ACC112 (cell line): Measurements from ENCODE around the gene C5orf15.

Source experiments
- H2AFZ ChIP-seq: fragments of 200-600 bp; sonication (generic); one replicate; pipeline ENCODE4 v1.6.0; 2017; ENCODE audit warnings: antibody characterized with exemption, low read length; ENCODE audit not compliant: unreplicated experiment
- H3K27ac ChIP-seq: fragments of 200-600 bp; sonication (generic); 2 replicates; pipeline ENCODE4 v1.5.1; 2014; ENCODE audit warnings: low read depth, mild to moderate bottlenecking, antibody characterized with exemption, low read length, moderate library complexity
- H3K27me3 ChIP-seq: fragments of 200-600 bp; sonication (generic); 2 replicates; pipeline ENCODE4 v1.6.1; 2014; ENCODE audit warnings: mild to moderate bottlenecking, antibody characterized with exemption, low read length, moderate library complexity, mixed read lengths; ENCODE audit not compliant: insufficient read depth
- H3K36me3 ChIP-seq: fragments of 200-600 bp; sonication (generic); 2 replicates; pipeline ENCODE4 v1.6.1; 2016; ENCODE audit warnings: mild to moderate bottlenecking, antibody characterized with exemption, low read length, moderate library complexity, mixed read lengths; ENCODE audit not compliant: insufficient read depth
- H3K4me1 ChIP-seq: fragments of 200-600 bp; sonication (generic); one replicate; pipeline ENCODE4 v1.6.1; 2016; ENCODE audit warnings: low read length, mixed read lengths; ENCODE audit not compliant: insufficient read depth, unreplicated experiment, control insufficient read depth
- H3K4me3 ChIP-seq: fragments of 200-600 bp; sonication (generic); 2 replicates; pipeline ENCODE4 v1.5.1; 2014; ENCODE audit warnings: mild to moderate bottlenecking, low read depth, low read length
- H3K79me2 ChIP-seq: fragments of 200-600 bp; sonication (generic); one replicate; pipeline ENCODE4 v1.6.0; 2016; ENCODE audit warnings: low read length; ENCODE audit not compliant: control insufficient read depth, unreplicated experiment, insufficient read depth

Gene C5orf15

GRCh38 chr5:133968204-133968980 is at the start of gene C5orf15:
TSS of gene C5orf15 (minus strand) at chr5:133968625. CDS start at chr5:133968584, 41 bp downstream.
- Histone ChIP-seq H3K27ac (peak within 1 kb of the TSS; percentile 77), H3K4me1 (peaks cover 26% of the 10 kb centered on the region), H2AFZ (peak within 1 kb of the TSS; percentile 51), H3K4me3 (peak within 1 kb of the TSS; percentile 92), H3K79me2 (peaks cover 47% of the 10 kb centered on the region), H3K36me3 (peaks cover 22% of the 10 kb centered on the region), H3K27me3 (no peaks in the 10 kb centered on the region)

GRCh38 chr5:134008266-134008749 is 39.9 kb upstream of the C5orf15 start:
- H3K79me2 ChIP-seq = peaks cover 21% of the 10 kb centered on the region
- H3K27me3 ChIP-seq = no peaks in the 10 kb centered on the region
- no peak overlapping the region for H3K4me3 ChIP-seq
- peaks cover 11% of the 10 kb centered on the region for H3K4me1 ChIP-seq
- H3K27ac ChIP-seq = no peak overlapping the region
- no peaks in the 10 kb centered on the region for H3K36me3 ChIP-seq
- H2AFZ ChIP-seq = peak overlapping the region; percentile 10

DNA sequence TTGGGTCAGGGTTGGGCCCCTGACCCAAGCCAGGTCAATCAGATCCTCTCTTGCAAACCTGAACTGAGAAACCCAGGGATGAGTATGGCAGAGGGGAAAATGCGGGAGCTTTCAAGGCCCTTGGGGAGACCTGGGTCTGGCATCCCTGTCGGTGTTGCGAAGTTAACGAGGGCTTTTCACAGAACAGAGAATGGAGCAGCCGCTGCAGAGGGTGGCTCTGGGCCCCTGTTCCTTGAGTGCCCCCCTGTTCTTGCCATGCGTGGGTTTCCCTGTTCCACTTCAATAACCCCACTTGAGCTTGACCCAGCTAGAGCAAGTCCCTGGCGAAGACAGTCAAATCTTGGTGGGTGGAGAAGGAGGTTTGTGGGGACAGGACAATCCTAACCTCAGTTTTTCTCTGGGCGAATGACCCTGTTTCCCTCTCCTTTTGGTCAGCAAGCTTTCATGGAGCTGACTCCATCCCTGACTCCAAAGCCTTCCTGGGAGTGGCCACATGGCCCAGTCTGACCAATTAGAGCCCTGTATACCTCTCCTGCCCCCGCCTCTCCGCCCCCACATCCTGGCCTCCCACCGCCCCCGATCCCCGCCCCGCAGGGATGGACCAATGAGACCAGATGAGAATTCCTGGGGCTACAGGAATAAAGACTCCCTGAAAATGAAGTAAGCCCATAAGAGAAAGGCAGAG is 39.3 kb upstream of the C5orf15 start:
- no peaks in the 10 kb centered on the region for H3K36me3 ChIP-seq
- no peak overlapping the region for H3K27ac ChIP-seq
- H3K4me3 ChIP-seq = no peak overlapping the region
- H3K27me3 ChIP-seq = no peaks in the 10 kb centered on the region
- peaks cover 27% of the 10 kb centered on the region for H3K79me2 ChIP-seq
- H2AFZ ChIP-seq = no peak overlapping the region
- peaks cover 15% of the 10 kb centered on the region for H3K4me1 ChIP-seq

- Histone ChIP-seq H2AFZ (no peak overlapping the region), H3K4me3 (peak overlapping the region; percentile 97), H3K36me3 (peaks cover 2% of the 10 kb centered on the region; the same call in 1 of the 2 replicates), H3K27ac (peak overlapping the region; percentile 99; the same call in 1 of the 2 replicates), H3K27me3 (no peaks in the 10 kb centered on the region), H3K4me1 (peaks cover 27% of the 10 kb centered on the region), H3K79me2 (peaks cover 43% of the 10 kb centered on the region)
Observed at GRCh38 chr5:134006115-134006514, 37.7 kb upstream of the C5orf15 start.

DNA sequence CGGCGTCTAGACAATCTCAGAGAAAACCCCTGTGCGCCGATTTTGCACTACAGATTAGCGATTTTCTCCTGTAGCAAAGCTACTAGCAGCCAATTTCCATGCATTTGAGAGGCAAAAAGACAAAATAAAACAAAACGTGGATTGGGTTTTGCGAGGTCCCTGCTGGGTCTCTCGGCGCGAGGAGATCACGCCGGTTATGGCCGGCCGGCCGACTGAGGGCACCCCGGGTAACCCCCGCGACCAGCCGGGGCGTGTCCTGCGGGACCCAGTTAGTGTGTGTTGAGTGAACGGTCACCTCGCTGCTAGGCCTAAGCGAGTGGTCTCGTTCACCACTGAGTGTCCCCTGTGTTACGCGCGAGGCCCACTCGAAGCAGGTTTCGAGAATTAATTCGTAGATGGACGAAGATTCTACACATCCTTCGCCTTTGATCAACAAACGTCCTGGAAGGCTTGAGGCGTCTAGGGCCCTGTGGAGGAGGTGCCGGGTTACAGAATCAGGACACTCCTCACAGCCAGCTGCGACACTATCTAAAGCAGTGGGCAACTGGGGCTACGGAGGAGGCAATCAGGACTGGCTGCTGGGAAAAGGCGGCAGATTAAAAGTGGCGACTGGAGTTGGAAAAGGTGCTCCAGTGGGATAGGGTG is 37.1 kb upstream of the C5orf15 start:
- Histone ChIP-seq H3K36me3 (peaks cover 5% of the 10 kb centered on the region; the same call in 1 of the 2 replicates), H3K27me3 (no peaks in the 10 kb centered on the region), H2AFZ (peak overlapping the region; percentile 58), H3K79me2 (peaks cover 49% of the 10 kb centered on the region), H3K4me1 (peaks cover 30% of the 10 kb centered on the region), H3K27ac (peak overlapping the region; percentile 99), H3K4me3 (peak overlapping the region; percentile 97)

GRCh38 chr5:134004626-134005416 is 36.4 kb upstream of the C5orf15 start, which contains the start of gene VDAC1:
TSS of gene VDAC1 (minus strand) at chr5:134004975. CDS start at chr5:133993012, 11,963 bp downstream.
- peaks cover 5% of the 10 kb centered on the region; the same call in 1 of the 2 replicates for H3K36me3 ChIP-seq
- H3K4me1 ChIP-seq = peaks cover 37% of the 10 kb centered on the region
- H3K4me3 ChIP-seq = peak within 1 kb of the TSS; percentile 97
- peak within 1 kb of the TSS; percentile 58 for H2AFZ ChIP-seq
- peaks cover 56% of the 10 kb centered on the region for H3K79me2 ChIP-seq
- peak within 1 kb of the TSS; percentile 99 for H3K27ac ChIP-seq
- H3K27me3 ChIP-seq = no peaks in the 10 kb centered on the region

DNA sequence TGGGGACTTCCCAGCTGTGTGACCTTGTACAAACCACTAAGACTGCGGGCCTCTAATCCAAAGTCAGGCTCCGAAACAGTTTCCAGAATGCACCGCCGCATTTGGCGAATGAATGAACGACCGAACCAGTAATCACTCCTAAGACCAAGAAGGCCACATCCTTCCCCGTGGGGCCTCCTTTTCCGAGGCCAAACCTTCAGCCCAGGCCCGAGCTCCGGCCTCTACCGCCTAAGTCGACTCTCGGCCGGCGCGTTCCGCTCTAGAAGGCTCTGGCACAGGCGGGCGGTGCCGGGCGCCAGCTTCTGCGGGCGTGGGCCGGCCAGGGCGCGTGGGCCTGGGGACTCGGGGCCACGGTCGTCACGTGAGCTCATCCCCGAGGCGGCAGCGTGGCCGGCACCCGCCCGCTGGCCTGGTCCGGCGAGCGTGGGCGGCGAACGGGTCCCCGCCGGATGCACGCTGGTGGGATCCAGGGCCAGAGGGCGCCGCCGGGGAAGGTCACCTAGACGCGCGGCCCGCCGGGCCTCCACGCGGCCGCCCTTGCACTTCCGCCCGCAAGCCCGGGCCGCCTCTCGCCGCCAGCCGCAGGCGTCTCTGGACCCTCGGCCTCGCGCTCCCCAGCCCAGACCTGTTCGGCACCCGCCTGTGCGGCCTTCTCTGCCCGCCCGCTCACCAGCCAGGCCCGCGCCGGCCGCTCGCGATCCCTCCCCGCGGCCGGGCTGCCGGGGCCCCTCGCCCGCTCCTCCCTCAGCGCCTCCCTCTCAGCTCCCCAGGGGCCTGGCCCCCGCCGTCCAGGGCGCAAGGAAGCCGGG is 35.6 kb upstream of the C5orf15 start:
- Histone ChIP-seq H3K4me1 (peaks cover 41% of the 10 kb centered on the region), H3K36me3 (peaks cover 5% of the 10 kb centered on the region; the same call in 1 of the 2 replicates), H3K27ac (peak overlapping the region; percentile 99), H2AFZ (peak overlapping the region; percentile 58), H3K4me3 (peak overlapping the region; percentile 97), H3K27me3 (no peaks in the 10 kb centered on the region), H3K79me2 (peaks cover 64% of the 10 kb centered on the region)

DNA sequence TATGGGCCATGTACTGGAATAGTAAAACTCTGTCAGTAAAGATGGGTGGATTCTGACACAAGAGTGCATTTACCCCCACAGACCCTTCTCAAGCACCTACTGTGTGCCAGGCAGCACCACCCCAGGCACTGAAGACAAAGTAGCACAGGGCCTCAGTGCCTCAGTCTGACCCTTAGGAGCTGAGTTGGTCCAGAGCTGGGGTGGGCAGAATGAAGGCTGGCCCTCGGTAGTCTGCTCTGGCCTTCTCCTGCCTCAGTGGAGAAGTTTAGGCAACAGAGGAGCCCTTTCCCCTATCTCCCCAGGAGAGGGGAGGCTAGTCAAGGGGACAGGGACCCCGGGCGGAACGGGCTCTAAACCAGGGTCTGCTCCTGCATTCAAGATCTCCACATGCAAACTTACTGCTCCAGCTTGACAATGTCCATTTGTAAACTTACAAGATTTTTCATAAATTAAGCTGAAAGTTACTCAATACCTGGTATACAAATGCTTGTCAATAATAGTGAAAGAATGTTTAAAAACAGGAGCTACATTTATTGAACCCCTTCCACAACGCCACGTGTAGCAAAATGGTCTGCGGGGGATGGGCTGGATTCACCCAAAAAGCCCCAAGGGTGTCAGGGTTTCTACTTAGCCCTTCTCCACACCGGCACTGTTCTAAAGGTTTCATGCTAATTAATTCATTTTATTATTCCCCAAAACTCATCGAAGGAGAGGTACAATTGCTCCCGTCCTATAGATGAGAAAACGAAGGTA is 34.8 kb upstream of the C5orf15 start:
- Histone ChIP-seq H3K4me1 (peaks cover 40% of the 10 kb centered on the region), H2AFZ (no peak overlapping the region), H3K27me3 (no peaks in the 10 kb centered on the region), H3K4me3 (peak overlapping the region; percentile 97), H3K79me2 (peaks cover 71% of the 10 kb centered on the region), H3K36me3 (peaks cover 5% of the 10 kb centered on the region; the same call in 1 of the 2 replicates), H3K27ac (peak overlapping the region; percentile 99)
